Astrocyte of the cerebellum (primary cell): ENCODE results near the gene SCMH1.
A peak's percentile ranks its signal among the peaks of the same experiment; 100 is the strongest.

Experiments
- DNase-seq: peaks from one replicate; pipeline ENCODE4 v3.0.0-alpha.2; 2011; ENCODE audit warnings: low read depth
- H3K4me3 ChIP-seq: 2 replicates; pipeline ENCODE4 v1.5.1; 2011; ENCODE audit warnings: mild to moderate bottlenecking, low read depth, low read length, moderate library complexity
- CTCF ChIP-seq: IDR thresholded peaks from 2 replicates; pipeline ENCODE4 v1.5.1; 2012; ENCODE audit warnings: low read length, low read depth, moderate library complexity, mild to moderate bottlenecking; ENCODE audit errors: missing control alignments
- in situ Hi-C: cut with HindIII; loops from 2 replicates; pipeline ENCODE4 v1.10.0; 2017; ENCODE audit warnings: low sequenced_read_pairs

Gene SCMH1

DNA sequence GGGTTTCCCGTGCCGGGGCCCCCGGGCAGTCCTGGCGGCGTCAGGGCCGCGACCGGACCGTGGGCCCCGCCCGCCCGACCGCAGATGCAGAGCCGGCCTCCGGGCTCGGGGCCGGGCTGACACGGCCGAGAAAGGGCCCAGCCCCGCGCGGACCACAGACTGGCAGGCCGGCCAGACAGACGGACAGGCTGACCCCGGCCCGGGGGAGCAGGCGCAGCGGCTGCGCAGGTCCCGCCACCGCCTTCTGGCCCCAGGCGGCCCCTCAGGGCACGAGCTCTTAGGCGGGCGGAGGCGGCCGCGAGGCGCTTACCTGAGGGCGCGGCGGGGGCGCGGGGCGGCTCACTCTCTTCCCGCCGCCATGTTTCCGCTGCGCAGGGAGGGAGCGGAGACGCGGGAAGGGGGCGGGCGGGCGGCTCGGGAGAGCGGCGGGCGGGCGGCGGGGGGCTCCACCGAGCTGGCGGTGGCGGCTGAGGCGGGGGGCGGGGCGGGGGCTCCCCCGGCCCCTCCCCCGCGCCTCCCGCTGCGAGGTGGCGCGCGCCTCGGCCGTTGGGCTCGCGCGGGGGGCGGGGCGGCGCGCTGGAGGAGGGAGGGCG lies at the start of gene SCMH1:
Gene SCMH1, minus strand, starts transcription at position 558 of the 593 bp plus-strand sequence. CDS start 56,173 bp downstream, outside the sequence.
- in situ Hi-C loops, result no loop called here
- peak within 1 kb of the TSS; percentile 57 for H3K4me3 ChIP-seq
- DNase-seq, result no peak
- no peak for TF ChIP-seq CTCF

GRCh38 chr1:41291195-41291594 lies 49.1 kb upstream of the SCMH1 start:
- DNase-seq, result no peak

GRCh38 chr1:41289196-41289595 lies 47.1 kb upstream of the SCMH1 start:
- no peak for TF ChIP-seq CTCF
- in situ Hi-C loops, result loop anchor here (25.0 kb wide), 1 partner anchor 123 kb away; no protein-coding TSS in a partner anchor
- no peak overlapping the region for H3K4me3 ChIP-seq
- DNase-seq, result no peak

More at GRCh38 chr1:41291195-41291594, 49.1 kb upstream of the SCMH1 start:
- in situ Hi-C loops, result loop anchor here (25.0 kb wide), 1 partner anchor 121 kb away; no protein-coding TSS in a partner anchor
- H3K4me3 ChIP-seq, result no peak overlapping the region
- TF ChIP-seq CTCF, result no peak

DNA sequence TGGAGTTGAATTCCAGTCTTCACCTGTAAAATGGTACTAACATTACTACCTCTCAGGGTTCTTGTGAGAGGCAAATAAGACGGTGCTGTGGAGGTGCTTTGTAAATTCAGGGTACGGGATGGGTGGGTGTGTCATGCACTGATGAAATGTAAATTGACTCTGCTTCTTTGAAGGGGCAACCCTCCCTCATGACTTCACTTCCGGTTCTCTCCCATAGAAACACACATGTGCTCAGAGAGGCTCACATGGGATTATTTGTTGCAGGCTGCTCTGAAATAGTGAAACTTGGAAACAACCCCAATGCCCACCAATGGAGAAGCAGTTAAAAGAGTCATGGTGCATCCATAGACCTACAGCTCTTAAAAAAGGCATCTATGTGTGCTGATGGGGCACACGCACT lies 44.9 kb upstream of the SCMH1 start:
- no peak for TF ChIP-seq CTCF
- DNase-seq, result no peak

GRCh38 chr1:41286486-41286885 lies 44.4 kb upstream of the SCMH1 start:
- no peak for TF ChIP-seq CTCF
- DNase-seq, result no peak
- in situ Hi-C loops, result loop anchor here (25.0 kb wide), 1 partner anchor 126 kb away; no protein-coding TSS in a partner anchor
- H3K4me3 ChIP-seq, result no peak overlapping the region

More for the DNA sequence above, 44.9 kb upstream of the SCMH1 start:
- in situ Hi-C loops, result loop anchor here (25.0 kb wide), 1 partner anchor 125 kb away; no protein-coding TSS in a partner anchor
- H3K4me3 ChIP-seq, result no peak overlapping the region

GRCh38 chr1:41285818-41286217 lies 43.7 kb upstream of the SCMH1 start:
- in situ Hi-C loops, result loop anchor here (25.0 kb wide), 1 partner anchor 126 kb away; no protein-coding TSS in a partner anchor
- no peak for DNase-seq
- H3K4me3 ChIP-seq, result no peak overlapping the region
- TF ChIP-seq CTCF, result no peak
